B cell (primary cell): ENCODE data around the gene OLIG3. TPM values are rescaled to one million over a fixed set of nuclear protein-coding genes. Genes with fewer than 3 reads are reported as not detected.

Source experiments
- ATAC-seq: fragments of 200-7000 bp; cut with Tn5 transposase; one replicate; pipeline ENCODE4 v1.10.0; 2021; ENCODE audit warnings: low read depth, mild to moderate bottlenecking, moderate number of reproducible peaks, moderate library complexity
- CTCF ChIA-PET: fragments of 350-600 bp; sonication (Branson Sonifier 250); formaldehyde crosslinking; loops from one replicate; lab custom pipeline; 2021; ENCODE audit warnings: antibody characterized with exemption, inconsistent platforms; lab: Charles Lee
- POLR2A ChIA-PET: fragments of 350-600 bp; sonication (Branson Sonifier 250); formaldehyde crosslinking; loops from one replicate; lab custom pipeline; 2021; ENCODE audit warnings: antibody characterized with exemption; lab: Charles Lee
- DNase-seq: peaks from one replicate; pipeline ENCODE4 v3.0.0; 2013
- H2AFZ ChIP-seq: 2 replicates; pipeline ENCODE4 v1.6.1; 2012; ENCODE audit warnings: mild to moderate bottlenecking, low read depth, low read length; ENCODE audit not compliant: insufficient read depth, poor library complexity, severe bottlenecking
- H3K27ac ChIP-seq, 2 donors: 1 replicate in 1 of 2; 2 replicates in 1 of 2; pipeline ENCODE4 v1.5.1; 2012 to 2013; ENCODE audit warnings: low read length in 2 of 2, mild to moderate bottlenecking in 2 of 2, moderate library complexity in 1 of 2
- H3K27me3 ChIP-seq, 4 experiments: fragments of 200-600 bp in 1 of 4; sonication (generic) in 1 of 4; replicated peaks in 1 of 4; 1 replicate in 2 of 4; 2 replicates in 2 of 4; pipeline versions ENCODE4 v1.6.1 to v1.7.0; 2013 to 2016; ENCODE audit warnings: low read length in 3 of 4, mild to moderate bottlenecking in 2 of 4, mixed read lengths in 1 of 4, moderate library complexity in 1 of 4; ENCODE audit not compliant: insufficient read depth in 4 of 4, control insufficient read depth in 3 of 4; ENCODE audit errors: control extremely low read depth in 1 of 4
- H3K36me3 ChIP-seq, 2 experiments: replicated peaks in 1 of 2; 1 replicate in 1 of 2; 2 replicates in 1 of 2; pipeline versions ENCODE4 v1.6.1 to v1.7.1; 2013; ENCODE audit warnings: low read length in 1 of 2; ENCODE audit not compliant: insufficient read depth in 2 of 2, control insufficient read depth in 1 of 2; ENCODE audit errors: control extremely low read depth in 1 of 2, extremely low read depth in 1 of 2
- H3K4me1 ChIP-seq, 2 donors: fragments of 200-600 bp in 1 of 2; sonication (generic) in 1 of 2; 1 replicate in 1 of 2; 2 replicates in 1 of 2; pipeline versions ENCODE4 v1.5.1 to v1.6.1; 2013 to 2017; ENCODE audit warnings: low read length in 2 of 2; ENCODE audit not compliant: control insufficient read depth in 2 of 2, insufficient read depth in 2 of 2
- H3K4me2 ChIP-seq: replicated peaks from 2 replicates; pipeline ENCODE3; 2012; ENCODE audit warnings: mild to moderate bottlenecking, low read depth, low read length; ENCODE audit not compliant: poor library complexity, severe bottlenecking
- H3K4me3 ChIP-seq, 5 experiments: fragments of 200-600 bp in 1 of 5; sonication (generic) in 1 of 5; 1 replicate in 3 of 5; 2 replicates in 2 of 5; pipeline versions ENCODE4 v1.5.1 to v1.7.0; 2011 to 2016; ENCODE audit warnings: low read length in 4 of 5, mild to moderate bottlenecking in 4 of 5, low read depth in 2 of 5, control low read depth in 1 of 5, moderate library complexity in 1 of 5; ENCODE audit not compliant: insufficient read depth in 1 of 5; ENCODE audit errors: control extremely low read depth in 1 of 5, extremely low read depth in 1 of 5
- H3K79me2 ChIP-seq: fragments of 200-600 bp; sonication (generic); one replicate; pipeline ENCODE4 v1.6.0; 2016; ENCODE audit warnings: low read length; ENCODE audit not compliant: control insufficient read depth, insufficient read depth
- H3K9ac ChIP-seq: fragments of 200-600 bp; sonication (generic); 2 replicates; pipeline ENCODE4 v1.6.1; 2017; ENCODE audit warnings: mild to moderate bottlenecking, low read length, moderate library complexity
- H3K9me3 ChIP-seq, 3 donors: one replicate each; pipeline versions ENCODE4 v1.6.1 to v1.7.1; 2013; ENCODE audit warnings: low read length in 2 of 3; ENCODE audit not compliant: control insufficient read depth in 2 of 3, insufficient read depth in 1 of 3; ENCODE audit errors: control extremely low read depth in 1 of 3
- H4K20me1 ChIP-seq: 2 replicates; pipeline ENCODE4 v1.6.0; 2012; ENCODE audit warnings: mild to moderate bottlenecking, low read length; ENCODE audit not compliant: insufficient read depth, control insufficient read depth, poor library complexity, severe bottlenecking
- H3K27ac Mint-ChIP-seq: one replicate; pipeline ENCODE4 v1.8.0; 2021; ENCODE audit warnings: mixed read lengths
- H3K27me3 Mint-ChIP-seq: one replicate; pipeline ENCODE4 v1.8.0; 2021; ENCODE audit warnings: mixed read lengths
- H3K4me1 Mint-ChIP-seq: one replicate; pipeline ENCODE4 v1.8.0; 2021; ENCODE audit warnings: mixed read lengths
- H3K4me3 Mint-ChIP-seq: one replicate; pipeline ENCODE4 v1.8.0; 2021; ENCODE audit warnings: mixed read lengths
- H3K9me3 Mint-ChIP-seq: one replicate; pipeline ENCODE4 v1.8.0; 2022; ENCODE audit warnings: mixed read lengths; ENCODE audit not compliant: insufficient read depth
- CTCF ChIP-seq: fragments of 200-600 bp; IDR thresholded peaks from one replicate; pipeline ENCODE4 v1.8.0; 2022; ENCODE audit warnings: antibody characterized with exemption, mild to moderate bottlenecking
- EZH2 ChIP-seq: IDR thresholded peaks from 2 replicates; pipeline ENCODE4 v1.6.1; 2012; ENCODE audit warnings: borderline replicate concordance, low read depth, mild to moderate bottlenecking, moderate library complexity, low read length; ENCODE audit not compliant: insufficient read depth, poor library complexity, severe bottlenecking
- WGBS: methylation state at CpG from one replicate; pipeline ENCODE4 v1.1.5; 2013; ENCODE audit warnings: missing lambda C conversion rate; ENCODE audit not compliant: insufficient coverage; 5-methylcytosine and 5-hydroxymethylcytosine counted together
- intact Hi-C: fragments of 100-400 bp; cut with micrococcal nuclease; formaldehyde crosslinking; loops from one replicate; pipeline ENCODE4 v1.10.0; 2022
- polyA plus RNA-seq: library from polyadenylated mRNA; depleted of rRNA; stranded (reverse); fragments of >200 nt; gene quantifications from 2 replicates; pipeline ENCODE4 v1.2.3, GENCODE V29; 2012
- total RNA-seq, 2 donors: library from RNA; stranded (reverse); fragments of 120-200 nt in 1 of 2; gene quantifications; 1 replicate in 1 of 2; 2 replicates in 1 of 2; pipeline versions ENCODE4 v1.2.3 to v1.2.4, GENCODE V29; 2013 to 2022

The OLIG3 gene
- total and polyA plus RNA-seq, 2 donors (not counting 1 experiment from before 2014, with no cell fraction given) = not detected

- H3K9me3 Mint-ChIP-seq = no peaks in the 10 kb centered on the region
- CTCF ChIA-PET = no interaction called here
- WGBS = 4% methylated on average over 11 of the region's 11 CpGs
- Histone ChIP-seq H3K27me3 (peaks cover 5 to 83% (median 74%) of the 10 kb centered on the region in 4 experiments), H2AFZ (no peak overlapping the region), H3K4me3 (no peak overlapping the region), H3K4me2 (peak overlapping the region; percentile 74), H3K36me3 (no peaks in the 10 kb centered on the region), H3K79me2 (no peaks in the 10 kb centered on the region), H3K9me3 (peaks cover 0 to 36% (median 7%) of the 10 kb centered on the region in 3 donors), H3K27ac (no peak overlapping the region), H4K20me1 (no peaks in the 10 kb centered on the region), H3K9ac (peak overlapping the region; percentile 10), H3K4me1 (peaks cover 33 to 44% of the 10 kb centered on the region in 2 donors)
- DNase-seq (no peak), ATAC-seq (no peak)
- POLR2A ChIA-PET = no interaction called here
- TF ChIP-seq EZH2 (no peak), CTCF (no peak)
- peaks cover 35% of the 10 kb centered on the region for H3K4me1 Mint-ChIP-seq
- intact Hi-C loops = loop anchor here (5.0 to 10.0 kb wide), 3 partner anchors 56 to 619 kb away; partner anchors contain the start of gene PERP
- H3K27me3 Mint-ChIP-seq = peaks cover 72% of the 10 kb centered on the region
- H3K4me3 Mint-ChIP-seq = peak overlapping the region; percentile 74
- H3K27ac Mint-ChIP-seq = peak overlapping the region; percentile 13
Observed at GRCh38 chr6:137487869-137488149, 6.4 kb downstream of the OLIG3 start.

- Histone ChIP-seq H3K36me3 (no peaks in the 10 kb centered on the region), H3K9ac (peak overlapping the region; percentile 10), H3K4me2 (peak overlapping the region; percentile 74), H3K4me3 (no peak overlapping the region), H3K27me3 (peaks cover 5 to 80% (median 71%) of the 10 kb centered on the region in 4 experiments), H4K20me1 (no peaks in the 10 kb centered on the region), H3K79me2 (no peaks in the 10 kb centered on the region), H2AFZ (no peak overlapping the region), H3K4me1 (peaks cover 28 to 41% of the 10 kb centered on the region in 2 donors), H3K27ac (no peak overlapping the region), H3K9me3 (peaks cover 0 to 34% (median 4%) of the 10 kb centered on the region in 3 donors)
- ChIA-PET POLR2A (no interaction called here), CTCF (no interaction called here)
- no peak overlapping the region for H3K27ac Mint-ChIP-seq
- intact Hi-C loops = loop anchor here (5.0 to 10.0 kb wide), 3 partner anchors 55 to 620 kb away; partner anchors contain the start of gene PERP
- DNase-seq = peak; percentile 24
- 9% methylated on average over 18 of the region's 22 CpGs for WGBS
- H3K4me1 Mint-ChIP-seq = peaks cover 30% of the 10 kb centered on the region
- peaks cover 67% of the 10 kb centered on the region for H3K27me3 Mint-ChIP-seq
- H3K4me3 Mint-ChIP-seq = peak overlapping the region; percentile 8
- H3K9me3 Mint-ChIP-seq = no peaks in the 10 kb centered on the region
- ATAC-seq = no peak
- TF ChIP-seq CTCF (no peak), EZH2 (no peak)
Observed at GRCh38 chr6:137487181-137487868, 6.9 kb downstream of the OLIG3 start.
